Upper lobe of right lung (tissue), 1 donor: Measurements from ENCODE around the gene CATSPER3. TPM values are rescaled to one million over a fixed set of nuclear protein-coding genes. Genes with fewer than 3 reads are reported as not detected.

ENCODE experiments used
- ATAC-seq: fragments of 200-7000 bp; cut with Tn5 transposase; one replicate; pipeline ENCODE4 v1.9.1; 2020; ENCODE audit warnings: mild to moderate bottlenecking, moderate library complexity
- DNase-seq: peaks from one replicate; pipeline ENCODE4 v3.0.0-alpha.2; 2020
- H3K27ac ChIP-seq: fragments of 200-600 bp; one replicate; pipeline ENCODE4 v1.8.0; 2022
- H3K27me3 ChIP-seq: fragments of 200-600 bp; one replicate; pipeline ENCODE4 v1.8.0; 2022; ENCODE audit warnings: mild to moderate bottlenecking
- H3K36me3 ChIP-seq: fragments of 200-600 bp; one replicate; pipeline ENCODE4 v1.8.0; 2022
- H3K4me1 ChIP-seq: fragments of 200-600 bp; one replicate; pipeline ENCODE4 v1.8.0; 2022
- H3K4me3 ChIP-seq: fragments of 200-600 bp; one replicate; pipeline ENCODE4 v1.8.0; 2022; ENCODE audit warnings: mild to moderate bottlenecking
- H3K9me3 ChIP-seq: fragments of 200-600 bp; one replicate; pipeline ENCODE4 v1.8.0; 2022
- CTCF ChIP-seq: fragments of 200-600 bp; IDR thresholded peaks from one replicate; pipeline ENCODE4 v1.8.0; 2022; ENCODE audit warnings: antibody characterized with exemption
- intact Hi-C: fragments of 100-400 bp; cut with DNase I; formaldehyde crosslinking; loops from one replicate; pipeline ENCODE4 v1.11.0; 2022
- microRNA-seq: library from miRNA; unstranded; fragments of <30 nt; microRNA quantifications from one replicate; pipeline ENCODE4 v1.2.0, GENCODE V29; 2020; ENCODE audit warnings: borderline microRNAs expressed
- total RNA-seq: library from RNA; stranded (reverse); fragmentation: NEBNext Ultra II Directional; extraction: Animal tissue kit (Norgen Biotek cat#: 25700); gene quantifications from one replicate; pipeline ENCODE4 v1.2.1, GENCODE V29; 2021
- donor health status: DM: no; HTN: yes; CAD: no; lungs with severe emphysema.

The CATSPER3 gene
- total RNA-seq, 1 donor from 2014 or later = 0.87 TPM

- H3K4me3 ChIP-seq = no peak overlapping the region
- no peaks in the 10 kb centered on the region for H3K4me1 ChIP-seq
- DNase-seq = no peak
- no peaks in the 10 kb centered on the region for H3K9me3 ChIP-seq
- no peak for TF ChIP-seq CTCF
- no peaks in the 10 kb centered on the region for H3K36me3 ChIP-seq
- no peak for ATAC-seq
- H3K27ac ChIP-seq = no peak overlapping the region
- H3K27me3 ChIP-seq = peaks cover 11% of the 10 kb centered on the region
- intact Hi-C loops = no loop called here
Observed at GRCh38 chr5:135059000-135059923, 91.6 kb downstream of the CATSPER3 start.

GRCh38 chr5:135060021-135060420, 92.3 kb downstream of the CATSPER3 start:
- TF ChIP-seq CTCF = no peak
- Histone ChIP-seq H3K27ac (no peak overlapping the region), H3K36me3 (no peaks in the 10 kb centered on the region), H3K9me3 (no peaks in the 10 kb centered on the region), H3K27me3 (peaks cover 4% of the 10 kb centered on the region), H3K4me1 (no peaks in the 10 kb centered on the region), H3K4me3 (no peak overlapping the region)
- DNase-seq (no peak), ATAC-seq (no peak)
- intact Hi-C loops = no loop called here

DNA sequence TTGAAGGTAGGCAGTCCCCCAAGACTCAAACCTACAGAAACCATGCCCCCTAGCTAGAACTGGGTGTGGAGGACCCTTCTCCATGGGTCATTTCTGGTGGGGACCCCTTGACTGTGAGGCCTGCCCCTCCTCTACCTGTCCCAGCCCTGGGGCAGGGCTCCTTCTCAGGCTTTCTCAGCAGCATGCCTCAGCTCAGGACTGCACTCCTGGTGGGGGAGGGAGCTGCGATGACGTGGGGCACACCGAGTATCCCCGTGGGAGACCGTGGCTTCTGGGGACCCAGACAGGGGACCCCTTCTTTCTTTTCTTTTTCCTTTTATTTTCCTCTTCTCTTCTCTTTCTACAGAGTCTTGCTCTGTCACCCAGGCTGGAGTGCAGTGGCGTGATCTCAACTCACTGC, 93.3 kb downstream of the CATSPER3 start:
- no peak for DNase-seq
- H3K27ac ChIP-seq = no peak overlapping the region
- intact Hi-C loops = no loop called here
- H3K4me1 ChIP-seq = no peaks in the 10 kb centered on the region
- no peaks in the 10 kb centered on the region for H3K9me3 ChIP-seq
- peaks cover 4% of the 10 kb centered on the region for H3K27me3 ChIP-seq
- TF ChIP-seq CTCF = no peak
- H3K4me3 ChIP-seq = no peak overlapping the region
- no peak for ATAC-seq
- H3K36me3 ChIP-seq = no peaks in the 10 kb centered on the region

Small RNA genes within 50 kb of the gene (microRNA-seq; reads per million reads assigned to microRNA genes)
- gene MIR4461 = not detected

Other genes starting within 250 kb of the CATSPER3 start
- gene CAMLG, start 229.4 kb upstream of the CATSPER3 start, total RNA-seq = 27.0 TPM
- 37.4 TPM for gene DDX46, start 209.1 kb upstream of the CATSPER3 start, total RNA-seq
- 44.9 TPM for gene C5orf24, start 121.9 kb upstream of the CATSPER3 start, total RNA-seq
- 60.6 TPM for gene TXNDC15, start 93.5 kb upstream of the CATSPER3 start, total RNA-seq
- gene PCBD2, start 62.8 kb upstream of the CATSPER3 start, total RNA-seq = 11.2 TPM
- not detected for gene PITX1, start 66.3 kb downstream of the CATSPER3 start, total RNA-seq